Measurements from ENCODE around the gene GBP6. TPM values are rescaled to one million over a fixed set of nuclear protein-coding genes. Genes with fewer than 3 reads are reported as not detected.

Gene GBP6
- total RNA-seq, 2 experiments from 2014 or later = not detected

GRCh38 chr1:89358287-89358893, 5.5 kb upstream of the GBP6 start:
- no TSS peak for BruUV-seq (replicated peaks)
- ChIA-PET CTCF (ENCODE audit: unreplicated experiment) (interaction anchor here (1.0 kb wide), 1 partner anchor 384 kb away, joined by 3 read pairs; no protein-coding TSS in a partner anchor), POLR2A (no interaction called here)
- Histone ChIP-seq H3K4me1 (ENCODE audit: insufficient read depth, low read length, poor library complexity, severe bottlenecking) (no peaks in the 10 kb centered on the region), H4K20me1 (ENCODE audit: insufficient read depth, low read length) (no peaks in the 10 kb centered on the region), H3K36me3 (ENCODE audit: insufficient read depth, low read length) (no peaks in the 10 kb centered on the region), H3K4me3 (ENCODE audit: low read depth, low read length, poor library complexity, severe bottlenecking) (no peak overlapping the region), H2AFZ (ENCODE audit: low read length) (no peak overlapping the region), H3K9me3 (ENCODE audit: low read length) (no peaks in the 10 kb centered on the region), H3K4me2 (ENCODE audit: low read length) (no peak overlapping the region), H3K9me2 (ENCODE audit: insufficient read depth, low read length) (no peaks in the 10 kb centered on the region), H3K27ac (ENCODE audit: low read depth, low read length, poor library complexity, severe bottlenecking) (no peak overlapping the region), H3K79me2 (ENCODE audit: insufficient read depth, low read depth, low read length) (no peaks in the 10 kb centered on the region)
- TF ChIP-seq, protein P1, sequence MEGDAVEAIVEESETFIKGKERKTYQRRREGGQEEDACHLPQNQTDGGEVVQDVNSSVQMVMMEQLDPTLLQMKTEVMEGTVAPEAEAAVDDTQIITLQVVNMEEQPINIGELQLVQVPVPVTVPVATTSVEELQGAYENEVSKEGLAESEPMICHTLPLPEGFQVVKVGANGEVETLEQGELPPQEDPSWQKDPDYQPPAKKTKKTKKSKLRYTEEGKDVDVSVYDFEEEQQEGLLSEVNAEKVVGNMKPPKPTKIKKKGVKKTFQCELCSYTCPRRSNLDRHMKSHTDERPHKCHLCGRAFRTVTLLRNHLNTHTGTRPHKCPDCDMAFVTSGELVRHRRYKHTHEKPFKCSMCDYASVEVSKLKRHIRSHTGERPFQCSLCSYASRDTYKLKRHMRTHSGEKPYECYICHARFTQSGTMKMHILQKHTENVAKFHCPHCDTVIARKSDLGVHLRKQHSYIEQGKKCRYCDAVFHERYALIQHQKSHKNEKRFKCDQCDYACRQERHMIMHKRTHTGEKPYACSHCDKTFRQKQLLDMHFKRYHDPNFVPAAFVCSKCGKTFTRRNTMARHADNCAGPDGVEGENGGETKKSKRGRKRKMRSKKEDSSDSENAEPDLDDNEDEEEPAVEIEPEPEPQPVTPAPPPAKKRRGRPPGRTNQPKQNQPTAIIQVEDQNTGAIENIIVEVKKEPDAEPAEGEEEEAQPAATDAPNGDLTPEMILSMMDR (conservative IDR thresholded peaks at IDR 0.05; ENCODE audit: low read length) = peak; percentile 86
- no peak for TF ChIP-seq EZH2phosphoT487 (IDR thresholded peaks at IDR 0.05; ENCODE audit: borderline replicate concordance, low read depth, low read length)
- peak; percentile 70 for DNase-seq (ENCODE audit: low spot score)
- intact Hi-C loops (cut with micrococcal nuclease; ENCODE audit: unreplicated experiment) = loop anchor here (1.0 to 5.0 kb wide), 2 partner anchors 271 to 360 kb away; no protein-coding TSS in a partner anchor

DNA sequence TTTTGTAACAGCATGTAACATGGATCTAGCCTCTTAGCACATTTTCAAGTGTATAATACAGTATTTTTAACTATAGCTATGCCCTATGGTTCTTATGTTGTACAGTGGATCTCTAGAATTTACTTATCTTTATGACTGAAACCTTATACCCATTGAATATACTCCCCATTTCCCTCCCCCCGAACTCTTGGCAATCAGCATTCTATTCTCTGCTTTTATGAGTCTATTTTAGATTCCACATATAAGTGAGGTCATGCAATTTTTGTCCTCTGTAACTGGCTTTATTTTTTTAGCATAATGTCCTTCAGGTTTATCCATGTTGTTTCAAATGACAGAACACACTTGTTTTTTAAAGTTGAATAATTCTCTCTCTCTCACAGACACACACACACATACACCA, 3.1 kb upstream of the GBP6 start:
- intact Hi-C loops (cut with micrococcal nuclease; ENCODE audit: unreplicated experiment) = no loop called here
- DNase-seq (ENCODE audit: low spot score) = no peak
- H3K9me2 ChIP-seq (ENCODE audit: insufficient read depth, low read length) = no peaks in the 10 kb centered on the region
- H3K4me2 ChIP-seq (ENCODE audit: low read length) = no peak overlapping the region
- TF ChIP-seq, protein P1 (conservative IDR thresholded peaks at IDR 0.05; ENCODE audit: low read length) = no peak
- no peak for TF ChIP-seq EZH2phosphoT487 (IDR thresholded peaks at IDR 0.05; ENCODE audit: borderline replicate concordance, low read depth, low read length)
- H4K20me1 ChIP-seq (ENCODE audit: insufficient read depth, low read length) = no peaks in the 10 kb centered on the region
- H3K9me3 ChIP-seq (ENCODE audit: low read length) = no peaks in the 10 kb centered on the region
- no peak overlapping the region for H3K4me3 ChIP-seq (ENCODE audit: low read depth, low read length, poor library complexity, severe bottlenecking)
- H3K36me3 ChIP-seq (ENCODE audit: insufficient read depth, low read length) = no peaks in the 10 kb centered on the region
- no peak overlapping the region for H2AFZ ChIP-seq (ENCODE audit: low read length)
- no peak overlapping the region for H3K27ac ChIP-seq (ENCODE audit: low read depth, low read length, poor library complexity, severe bottlenecking)
- POLR2A ChIA-PET = no interaction called here
- CTCF ChIA-PET (ENCODE audit: unreplicated experiment) = no interaction called here
- H3K79me2 ChIP-seq (ENCODE audit: insufficient read depth, low read depth, low read length) = no peaks in the 10 kb centered on the region
- no peaks in the 10 kb centered on the region for H3K4me1 ChIP-seq (ENCODE audit: insufficient read depth, low read length, poor library complexity, severe bottlenecking)
- no TSS peak for BruUV-seq (replicated peaks)

GRCh38 chr1:89361681-89362080, 2.2 kb upstream of the GBP6 start:
- Histone ChIP-seq H2AFZ (ENCODE audit: low read length) (no peak overlapping the region), H3K79me2 (ENCODE audit: insufficient read depth, low read depth, low read length) (no peaks in the 10 kb centered on the region), H3K9me3 (ENCODE audit: low read length) (no peaks in the 10 kb centered on the region), H3K27ac (ENCODE audit: low read depth, low read length, poor library complexity, severe bottlenecking) (no peak overlapping the region), H3K4me1 (ENCODE audit: insufficient read depth, low read length, poor library complexity, severe bottlenecking) (no peaks in the 10 kb centered on the region), H3K4me2 (ENCODE audit: low read length) (no peak overlapping the region), H3K36me3 (ENCODE audit: insufficient read depth, low read length) (no peaks in the 10 kb centered on the region), H3K9me2 (ENCODE audit: insufficient read depth, low read length) (no peaks in the 10 kb centered on the region), H4K20me1 (ENCODE audit: insufficient read depth, low read length) (no peaks in the 10 kb centered on the region), H3K4me3 (ENCODE audit: low read depth, low read length, poor library complexity, severe bottlenecking) (no peak overlapping the region)
- ChIA-PET POLR2A (no interaction called here), CTCF (ENCODE audit: unreplicated experiment) (no interaction called here)
- no TSS peak for BruUV-seq (replicated peaks)
- TF ChIP-seq, protein P1 (conservative IDR thresholded peaks at IDR 0.05; ENCODE audit: low read length) = no peak
- no peak for TF ChIP-seq EZH2phosphoT487 (IDR thresholded peaks at IDR 0.05; ENCODE audit: borderline replicate concordance, low read depth, low read length)
- DNase-seq (ENCODE audit: low spot score) = no peak
- intact Hi-C loops (cut with micrococcal nuclease; ENCODE audit: unreplicated experiment) = no loop called here

All from OCI-LY7 (cell line).